GM21619 (cell line): ENCODE measurements around the gene GLS2.
"Not testable (repeated sequence)": the region's sequence is repeated elsewhere in the genome, so short reads cannot be mapped to it uniquely, and the experiment has no call there.

Experiments used
- ATAC-seq: cut with Tn5 transposase; IDR thresholded peaks from one replicate; pipeline ENCODE4 v1.9.1; 2021; ENCODE audit not compliant: unreplicated experiment

Gene GLS2

GRCh38 chr12:56488041-56488955 is at the start of gene GLS2:
Gene GLS2 (minus strand): TSS chr12:56488161. CDS start chr12:56488118, 43 bp downstream.
- peak; percentile 90 for ATAC-seq

- no peak for ATAC-seq
Measured at GRCh38 chr12:56537546-56537945, 49.6 kb upstream of the GLS2 start.

GRCh38 chr12:56530390-56531055 is 42.6 kb upstream of the GLS2 start:
- ATAC-seq: no peak

- ATAC-seq: no peak
Measured at GRCh38 chr12:56529656-56530055, 41.7 kb upstream of the GLS2 start.

GRCh38 chr12:56528846-56529245 is 40.9 kb upstream of the GLS2 start:
- no peak for ATAC-seq

GRCh38 chr12:56522411-56523193 is 34.6 kb upstream of the GLS2 start:
- ATAC-seq: no peak

- ATAC-seq: no peak
Measured at GRCh38 chr12:56521590-56522371, 33.8 kb upstream of the GLS2 start, which contains the start of gene RBMS2. Gene RBMS2 (plus strand): TSS chr12:56521820. CDS start chr12:56522024, 204 bp downstream.

GRCh38 chr12:56521209-56521589 is 33.2 kb upstream of the GLS2 start:
- no peak for ATAC-seq

GRCh38 chr12:56520506-56520905 is 32.5 kb upstream of the GLS2 start:
- no peak for ATAC-seq

GRCh38 chr12:56520048-56520447 is 32.1 kb upstream of the GLS2 start:
- ATAC-seq: no peak

GRCh38 chr12:56518570-56518969 is 30.6 kb upstream of the GLS2 start:
- ATAC-seq: no peak

- ATAC-seq: no peak
Measured at GRCh38 chr12:56517854-56518253, 29.9 kb upstream of the GLS2 start.

GRCh38 chr12:56514014-56514318 is 26.0 kb upstream of the GLS2 start:
- not testable (repeated sequence) for ATAC-seq

- ATAC-seq: no peak
Measured at GRCh38 chr12:56510786-56511185, 22.8 kb upstream of the GLS2 start.

GRCh38 chr12:56499879-56500278 is 11.9 kb upstream of the GLS2 start:
- not testable (repeated sequence) for ATAC-seq

GRCh38 chr12:56499452-56499851 is 11.5 kb upstream of the GLS2 start:
- ATAC-seq: not testable (repeated sequence)

- not testable (repeated sequence) for ATAC-seq
Measured at GRCh38 chr12:56498126-56498902, 10.4 kb upstream of the GLS2 start.

GRCh38 chr12:56496704-56497103 is 8.7 kb upstream of the GLS2 start:
- ATAC-seq: not testable (repeated sequence)

- not testable (repeated sequence) for ATAC-seq
Measured at GRCh38 chr12:56494481-56494880, 6.5 kb upstream of the GLS2 start.

GRCh38 chr12:56494106-56494415 is 6.1 kb upstream of the GLS2 start:
- not testable (repeated sequence) for ATAC-seq
